Smooth muscle cell (in vitro differentiated cells): ENCODE data around the gene TTYH2. TPM values are rescaled to one million over a fixed set of nuclear protein-coding genes. Genes with fewer than 3 reads are reported as not detected.

Experiments used
- DNase-seq: peaks from one replicate; lab custom pipeline; 2025; ENCODE audit not compliant: unreplicated experiment; lab: John Stamatoyannopoulos, UW
- H2AFZ ChIP-seq: fragments of 200-600 bp; sonication (generic); 2 replicates; pipeline ENCODE4 v1.6.0; 2016; ENCODE audit warnings: antibody characterized with exemption, low read depth, mild to moderate bottlenecking
- H3F3A ChIP-seq: fragments of 200-600 bp; sonication (generic); 2 replicates; pipeline ENCODE4 v1.6.0; 2017; ENCODE audit warnings: antibody characterized with exemption, low read depth
- H3K27ac ChIP-seq: fragments of 200-600 bp; sonication (generic); 2 replicates; pipeline ENCODE4 v1.5.1; 2016; ENCODE audit warnings: low read depth, mild to moderate bottlenecking
- H3K27me3 ChIP-seq: fragments of 200-600 bp; sonication (generic); 2 replicates; pipeline ENCODE4 v1.6.1; 2016; ENCODE audit warnings: low read depth, mild to moderate bottlenecking
- H3K36me3 ChIP-seq: fragments of 200-600 bp; sonication (generic); 2 replicates; pipeline ENCODE4 v1.5.1; 2016; ENCODE audit warnings: low read depth
- H3K4me1 ChIP-seq: fragments of 200-600 bp; sonication (generic); 2 replicates; pipeline ENCODE4 v1.5.1; 2016; ENCODE audit warnings: low read depth
- H3K4me2 ChIP-seq: fragments of 200-600 bp; sonication (generic); 2 replicates; pipeline ENCODE4 v1.6.0; 2016; ENCODE audit warnings: mild to moderate bottlenecking
- H3K4me3 ChIP-seq: fragments of 200-600 bp; sonication (generic); 2 replicates; pipeline ENCODE4 v1.5.1; 2016; ENCODE audit warnings: mild to moderate bottlenecking
- H3K79me2 ChIP-seq: fragments of 200-600 bp; sonication (generic); 2 replicates; pipeline ENCODE4 v1.6.0; 2016; ENCODE audit warnings: low read depth, mild to moderate bottlenecking
- H3K9ac ChIP-seq: fragments of 200-600 bp; sonication (generic); 2 replicates; pipeline ENCODE4 v1.6.0; 2016; ENCODE audit warnings: low read depth
- H3K9me3 ChIP-seq: fragments of 200-600 bp; sonication (generic); replicated peaks from 2 replicates; pipeline ENCODE4 v1.5.1; 2016; ENCODE audit warnings: low read depth
- H4K20me1 ChIP-seq: fragments of 200-600 bp; sonication (generic); 2 replicates; pipeline ENCODE4 v1.6.0; 2016; ENCODE audit warnings: low read depth
- CTCF ChIP-seq: fragments of 200-600 bp; sonication (generic); IDR thresholded peaks from 2 replicates; pipeline ENCODE4 v1.5.1; 2017; ENCODE audit warnings: borderline replicate concordance, mild to moderate bottlenecking, antibody characterized with exemption; ENCODE audit not compliant: insufficient read depth, poor library complexity, severe bottlenecking
- WGBS: methylation state at CpG from one replicate; pipeline ENCODE4 v1.1.7; 2016; ENCODE audit warnings: low lambda C conversion rate; 5-methylcytosine and 5-hydroxymethylcytosine counted together
- polyA plus RNA-seq: library from polyadenylated mRNA; unstranded; fragments of >200 nt; fragmentation: Nextera tagmentation; extraction: Ambion mirVana; gene quantifications from 2 replicates; pipeline ENCODE4 v1.2.1, GENCODE V29; 2016
- total RNA-seq: library from RNA; depleted of rRNA; stranded (reverse); fragments of >200 nt; gene quantifications from 2 replicates; pipeline ENCODE4 v1.2.3, GENCODE V29; 2014

TTYH2 gene
- total and polyA plus RNA-seq, 2 experiments from 2014 or later: 1.6 to 1.9 TPM

- WGBS: 85% methylated on average over 12 of the region's 12 CpGs
- H3K9me3 ChIP-seq: no peaks in the 10 kb centered on the region
- H4K20me1 ChIP-seq: no peaks in the 10 kb centered on the region
- no peaks in the 10 kb centered on the region for H3K4me1 ChIP-seq
- H3K4me3 ChIP-seq: no peak overlapping the region
- H2AFZ ChIP-seq: no peak overlapping the region
- TF ChIP-seq CTCF: no peak
- no peaks in the 10 kb centered on the region for H3K79me2 ChIP-seq
- no peaks in the 10 kb centered on the region for H3F3A ChIP-seq
- H3K27me3 ChIP-seq: no peaks in the 10 kb centered on the region
- no peak for DNase-seq
- H3K36me3 ChIP-seq: no peaks in the 10 kb centered on the region
- no peak overlapping the region for H3K9ac ChIP-seq
- H3K4me2 ChIP-seq: no peak overlapping the region
- no peak overlapping the region for H3K27ac ChIP-seq
These were observed 96.5 kb downstream of the TTYH2 start for GRCh38 chr17:74309902-74310301.

Other genes starting within 250 kb of the TTYH2 start
- gene RPL38, start 9.9 kb upstream of the TTYH2 start, total RNA-seq: 377 and 449 TPM in 2 replicates
- 889 and 1,006 TPM in 2 replicates for gene RPL38, start 9.9 kb upstream of the TTYH2 start, polyA plus RNA-seq
- not detected in 2 replicates for gene DNAI2, start 60.7 kb downstream of the TTYH2 start, total RNA-seq
- not detected in 2 replicates for gene DNAI2, start 60.7 kb downstream of the TTYH2 start, polyA plus RNA-seq
- gene KIF19, start 112.7 kb downstream of the TTYH2 start, total RNA-seq: not detected in 2 replicates
- not detected in 2 replicates for gene KIF19, start 112.7 kb downstream of the TTYH2 start, polyA plus RNA-seq
- gene BTBD17, start 148.3 kb downstream of the TTYH2 start, total RNA-seq: not detected in 2 replicates
- gene BTBD17, start 148.3 kb downstream of the TTYH2 start, polyA plus RNA-seq: not detected in 2 replicates
- not detected in 2 replicates for gene GPR142, start 153.9 kb downstream of the TTYH2 start, total RNA-seq
- not detected in 2 replicates for gene GPR142, start 153.9 kb downstream of the TTYH2 start, polyA plus RNA-seq
- 57.0 and 64.5 TPM in 2 replicates for gene GPRC5C, start 218.5 kb downstream of the TTYH2 start, total RNA-seq
- gene GPRC5C, start 218.5 kb downstream of the TTYH2 start, polyA plus RNA-seq: 96.9 and 103 TPM in 2 replicates